ENCODE measurements around the gene CALCR.
"Not testable (repeated sequence)": the region's sequence is repeated elsewhere in the genome, so short reads cannot be mapped to it uniquely, and the experiment has no call there.

The CALCR gene

GRCh38 chr7:93594250-93594649 lies 19.7 kb upstream of the CALCR start:
- TF ChIP-seq, protein P1, sequence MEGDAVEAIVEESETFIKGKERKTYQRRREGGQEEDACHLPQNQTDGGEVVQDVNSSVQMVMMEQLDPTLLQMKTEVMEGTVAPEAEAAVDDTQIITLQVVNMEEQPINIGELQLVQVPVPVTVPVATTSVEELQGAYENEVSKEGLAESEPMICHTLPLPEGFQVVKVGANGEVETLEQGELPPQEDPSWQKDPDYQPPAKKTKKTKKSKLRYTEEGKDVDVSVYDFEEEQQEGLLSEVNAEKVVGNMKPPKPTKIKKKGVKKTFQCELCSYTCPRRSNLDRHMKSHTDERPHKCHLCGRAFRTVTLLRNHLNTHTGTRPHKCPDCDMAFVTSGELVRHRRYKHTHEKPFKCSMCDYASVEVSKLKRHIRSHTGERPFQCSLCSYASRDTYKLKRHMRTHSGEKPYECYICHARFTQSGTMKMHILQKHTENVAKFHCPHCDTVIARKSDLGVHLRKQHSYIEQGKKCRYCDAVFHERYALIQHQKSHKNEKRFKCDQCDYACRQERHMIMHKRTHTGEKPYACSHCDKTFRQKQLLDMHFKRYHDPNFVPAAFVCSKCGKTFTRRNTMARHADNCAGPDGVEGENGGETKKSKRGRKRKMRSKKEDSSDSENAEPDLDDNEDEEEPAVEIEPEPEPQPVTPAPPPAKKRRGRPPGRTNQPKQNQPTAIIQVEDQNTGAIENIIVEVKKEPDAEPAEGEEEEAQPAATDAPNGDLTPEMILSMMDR (IDR thresholded peaks at IDR 0.05; ENCODE audit: low read depth, low read length) = no peak
- DNase-seq (ENCODE audit: low read depth, low spot score) = no peak
- in situ Hi-C loops (cut with HindIII; ENCODE audit: low sequenced_read_pairs) = no loop called here
- no peak overlapping the region for H3K4me3 ChIP-seq (ENCODE audit: low read depth, low read length)

GRCh38 chr7:93592588-93593266 lies 18.2 kb upstream of the CALCR start:
- in situ Hi-C loops (cut with HindIII; ENCODE audit: low sequenced_read_pairs) = no loop called here
- TF ChIP-seq, protein P1 (IDR thresholded peaks at IDR 0.05; ENCODE audit: low read depth, low read length) = no peak
- no peak for DNase-seq (ENCODE audit: low read depth, low spot score)
- H3K4me3 ChIP-seq (ENCODE audit: low read depth, low read length) = no peak overlapping the region

DNA sequence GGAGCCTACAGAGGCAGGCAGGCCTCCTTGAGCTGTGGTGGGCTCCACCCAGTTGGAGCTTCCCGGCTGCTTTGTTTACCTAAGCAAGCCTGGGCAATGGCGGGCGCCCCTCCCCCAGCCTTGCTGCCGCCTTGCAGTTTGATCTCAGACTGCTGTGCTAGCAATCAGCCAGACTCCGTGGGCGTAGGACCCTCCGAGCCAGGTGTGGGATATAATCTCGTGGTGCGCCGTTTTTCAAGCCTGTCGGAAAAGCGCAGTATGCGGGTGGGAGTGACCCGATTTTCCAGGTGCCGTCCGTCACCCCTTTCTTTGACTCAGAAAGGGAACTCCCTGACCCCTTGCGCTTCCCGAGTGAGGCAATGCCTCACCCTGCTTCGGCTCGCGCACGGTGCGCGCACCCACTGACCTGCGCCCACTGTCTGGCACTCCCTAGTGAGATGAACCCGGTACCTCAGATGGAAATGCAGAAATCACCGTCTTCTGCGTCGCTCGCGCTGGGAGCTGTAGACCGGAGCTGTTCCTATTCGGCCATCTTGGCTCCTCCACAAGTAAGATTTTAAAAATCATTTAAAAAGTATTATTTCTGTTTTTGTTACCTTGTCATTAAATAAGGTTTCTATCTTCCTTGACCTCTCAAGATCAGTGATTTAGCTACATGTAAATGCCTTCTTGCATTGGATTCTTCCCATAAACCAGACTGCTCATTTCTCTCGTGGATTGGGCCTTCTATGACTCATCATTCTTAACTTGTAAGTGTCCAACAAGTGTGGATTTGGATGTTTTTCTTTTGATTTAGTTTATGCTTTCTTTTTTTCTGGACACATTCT lies 16.9 kb upstream of the CALCR start:
- in situ Hi-C loops (cut with HindIII; ENCODE audit: low sequenced_read_pairs); H3K4me3 ChIP-seq (ENCODE audit: low read depth, low read length); DNase-seq (ENCODE audit: low read depth, low spot score): not testable (repeated sequence)

GRCh38 chr7:93586479-93586865 lies 11.9 kb upstream of the CALCR start:
- H3K4me3 ChIP-seq (ENCODE audit: low read depth, low read length); in situ Hi-C loops (cut with HindIII; ENCODE audit: low sequenced_read_pairs); DNase-seq (ENCODE audit: low read depth, low spot score): not testable (repeated sequence)

DNA sequence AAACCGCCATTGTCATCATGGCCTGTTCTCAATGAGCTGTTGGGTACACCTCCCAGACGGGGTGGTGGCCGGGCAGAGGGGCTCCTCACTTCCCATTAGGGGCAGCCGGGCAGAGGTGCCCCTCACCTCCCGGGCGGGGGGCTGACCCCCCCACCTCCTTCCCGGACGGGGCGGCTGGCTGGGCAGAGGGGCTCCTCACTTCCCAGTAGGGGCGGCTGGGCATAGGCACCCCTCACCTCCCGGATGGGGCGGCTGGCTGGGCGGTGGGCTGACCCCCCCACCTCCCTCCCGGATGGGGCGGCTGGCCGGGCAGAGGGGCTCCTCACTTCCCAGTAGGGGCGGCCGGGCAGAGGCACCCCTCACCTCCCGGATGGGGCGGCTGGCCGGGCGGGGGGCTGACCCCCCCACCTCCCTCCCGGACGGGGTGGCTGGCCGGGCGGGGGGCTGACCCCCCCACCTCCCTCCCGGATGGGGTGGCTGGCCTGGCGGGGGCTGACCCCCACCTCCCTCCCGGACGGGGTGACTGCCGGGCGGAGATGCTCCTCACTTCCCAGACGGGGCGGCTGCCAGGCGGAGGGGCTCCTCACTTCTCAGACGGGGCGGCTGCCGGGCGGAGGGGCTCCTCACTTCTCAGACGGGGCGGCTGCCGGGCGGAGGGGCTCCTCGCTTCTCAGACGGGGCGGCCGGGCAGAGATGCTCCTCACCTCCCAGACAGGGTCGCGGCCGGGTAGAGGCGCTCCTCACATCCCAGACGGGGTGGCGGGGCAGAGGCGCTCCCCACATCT lies 11.4 kb upstream of the CALCR start:
- in situ Hi-C loops (cut with HindIII; ENCODE audit: low sequenced_read_pairs); H3K4me3 ChIP-seq (ENCODE audit: low read depth, low read length); DNase-seq (ENCODE audit: low read depth, low spot score): not testable (repeated sequence)

- TF ChIP-seq, protein P1 (IDR thresholded peaks at IDR 0.05; ENCODE audit: low read depth, low read length) = no peak
- in situ Hi-C loops (cut with HindIII; ENCODE audit: low sequenced_read_pairs) = no loop called here
- no peak overlapping the region for H3K4me3 ChIP-seq (ENCODE audit: low read depth, low read length)
- DNase-seq (ENCODE audit: low read depth, low spot score) = no peak
Observed at GRCh38 chr7:93579431-93579830, 4.9 kb upstream of the CALCR start.

DNA sequence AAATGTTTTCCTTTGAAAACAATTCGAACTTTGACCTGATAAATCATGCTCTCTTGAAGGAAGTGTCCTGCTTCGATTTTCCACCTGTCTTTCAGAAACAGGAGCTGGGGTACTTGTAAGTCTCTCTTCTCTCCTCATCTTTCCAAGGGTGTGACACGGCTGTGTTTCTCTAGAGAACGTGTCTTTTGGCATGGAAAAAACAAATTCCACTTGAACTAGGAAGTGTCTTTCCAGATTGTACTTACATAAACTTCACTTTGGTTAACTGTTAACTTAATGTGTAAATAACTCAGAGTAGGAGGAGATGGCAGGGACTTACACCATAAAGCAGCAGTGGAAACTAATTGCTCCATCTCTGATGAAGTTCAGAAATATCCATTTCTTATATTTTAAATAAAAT lies 4.2 kb upstream of the CALCR start:
- DNase-seq (ENCODE audit: low read depth, low spot score) = no peak
- no peak overlapping the region for H3K4me3 ChIP-seq (ENCODE audit: low read depth, low read length)
- in situ Hi-C loops (cut with HindIII; ENCODE audit: low sequenced_read_pairs) = no loop called here
- TF ChIP-seq, protein P1 (IDR thresholded peaks at IDR 0.05; ENCODE audit: low read depth, low read length) = no peak

Measured in astrocyte of the spinal cord (primary cell).